Body of pancreas (tissue), 4 donors: ENCODE measurements around the gene MSN.

Experiments
- POLR2A ChIP-seq, 3 donors: fragments of 450-650 bp; IDR thresholded peaks; one replicate each; pipeline ENCODE4 v1.6.1; 2016; ENCODE audit warnings: antibody characterized with exemption in 3 of 3, mild to moderate bottlenecking in 2 of 3
- TF ChIP-seq, protein P1 (sequence below), 7 experiments: fragments of 450-650 bp in 4 of 7; fragments of 200-600 bp in 3 of 7; sonication (generic) in 3 of 7; IDR thresholded peaks; one replicate each; pipeline ENCODE4 v1.5.1; 2016 to 2019; ENCODE audit warnings: antibody characterized with exemption in 7 of 7

DNA sequence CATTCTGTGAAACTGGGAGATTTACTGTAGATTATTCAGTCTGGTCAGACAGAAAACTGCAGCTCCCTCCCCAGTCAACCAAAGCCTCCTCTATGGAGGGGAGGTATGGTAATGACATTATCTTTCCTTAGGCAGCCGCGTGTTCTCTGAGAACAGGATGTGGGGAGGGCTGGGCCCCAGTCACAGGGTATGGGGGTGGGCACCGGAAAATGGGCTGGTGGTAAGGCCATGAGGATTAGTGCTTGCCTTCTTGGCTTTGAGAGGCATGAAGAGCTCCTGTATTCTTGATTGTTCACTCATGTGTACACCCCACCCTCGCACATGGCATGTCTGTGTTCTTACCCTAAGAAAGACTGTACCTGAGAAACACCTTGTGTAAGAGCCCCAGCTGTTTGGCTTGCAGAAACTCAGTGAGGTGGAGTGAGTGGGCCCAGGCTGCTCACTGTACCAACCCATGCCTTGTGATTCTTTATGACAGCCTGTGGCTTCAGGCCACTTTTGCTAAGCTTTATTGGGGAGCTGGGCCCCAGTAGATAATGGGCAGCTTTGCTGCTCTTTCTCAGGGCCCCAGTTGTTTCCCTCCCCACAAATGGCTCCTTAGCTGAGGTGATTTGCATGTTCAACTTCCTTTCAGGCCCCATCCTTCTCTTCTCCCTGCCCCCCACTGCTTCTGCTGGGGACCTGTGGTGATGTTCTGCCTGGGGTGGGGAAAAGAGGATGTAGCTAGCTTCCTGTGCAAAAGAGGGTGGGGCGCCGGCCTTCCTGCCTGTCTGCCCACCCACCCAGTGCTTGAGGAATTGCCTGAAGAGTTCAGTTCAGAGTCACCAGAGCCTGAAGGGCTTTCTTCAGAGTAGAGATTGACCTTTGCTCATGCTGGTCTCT is 30.7 kb downstream of the MSN start:
- TF ChIP-seq, protein P1, sequence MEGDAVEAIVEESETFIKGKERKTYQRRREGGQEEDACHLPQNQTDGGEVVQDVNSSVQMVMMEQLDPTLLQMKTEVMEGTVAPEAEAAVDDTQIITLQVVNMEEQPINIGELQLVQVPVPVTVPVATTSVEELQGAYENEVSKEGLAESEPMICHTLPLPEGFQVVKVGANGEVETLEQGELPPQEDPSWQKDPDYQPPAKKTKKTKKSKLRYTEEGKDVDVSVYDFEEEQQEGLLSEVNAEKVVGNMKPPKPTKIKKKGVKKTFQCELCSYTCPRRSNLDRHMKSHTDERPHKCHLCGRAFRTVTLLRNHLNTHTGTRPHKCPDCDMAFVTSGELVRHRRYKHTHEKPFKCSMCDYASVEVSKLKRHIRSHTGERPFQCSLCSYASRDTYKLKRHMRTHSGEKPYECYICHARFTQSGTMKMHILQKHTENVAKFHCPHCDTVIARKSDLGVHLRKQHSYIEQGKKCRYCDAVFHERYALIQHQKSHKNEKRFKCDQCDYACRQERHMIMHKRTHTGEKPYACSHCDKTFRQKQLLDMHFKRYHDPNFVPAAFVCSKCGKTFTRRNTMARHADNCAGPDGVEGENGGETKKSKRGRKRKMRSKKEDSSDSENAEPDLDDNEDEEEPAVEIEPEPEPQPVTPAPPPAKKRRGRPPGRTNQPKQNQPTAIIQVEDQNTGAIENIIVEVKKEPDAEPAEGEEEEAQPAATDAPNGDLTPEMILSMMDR (IDR thresholded peaks at IDR 0.05), result no peak
- TF ChIP-seq POLR2A (IDR thresholded peaks at IDR 0.05), result no peak
